HepG2 (cell line): ENCODE measurements around the gene TM9SF2. TPM values are rescaled to one million over a fixed set of nuclear protein-coding genes. Genes with fewer than 3 reads are reported as not detected.

ENCODE experiments used
- ATAC-seq: fragments of 200-7000 bp; cut with Tn5 transposase; 3 replicates; pipeline ENCODE4 v1.9.1; 2020; ENCODE audit warnings: mild to moderate bottlenecking, moderate library complexity
- BruUV-seq: library from RNA; stranded (reverse); fragments of 400-500 nt; replicated peaks from 2 replicates; lab custom pipeline; 2021; lab: Mats Ljungman, UMichigan
- CTCF ChIA-PET: fragments of 300-600 bp; formaldehyde crosslinking; extraction: SDS; loops from one replicate; lab custom pipeline; 2021; ENCODE audit warnings: low total read pairs, inconsistent platforms, low intra/inter-chr PET ratio; lab: Yijun Ruan, JAX
- POLR2A ChIA-PET: fragments of 350-600 bp; sonication (Branson Sonifier 250); formaldehyde crosslinking; loops from one replicate; lab custom pipeline; 2020; ENCODE audit warnings: antibody characterized with exemption, inconsistent platforms; lab: Yijun Ruan, JAX
- DNase-seq: peaks from one replicate; pipeline ENCODE4 v3.0.0-alpha.2; 2015; ENCODE audit warnings: low spot score
- FAIRE-seq: peaks from 3 replicates; lab custom pipeline; 2011; peaks lifted over from hg19 to GRCh38; lab: Jason Lieb, UNC
- H2AFZ ChIP-seq: one replicate; pipeline ENCODE4 v1.6.1; 2011; ENCODE audit warnings: low read length, inconsistent platforms
- H3K27ac ChIP-seq: fragments of 300-600 bp; 3 replicates; pipeline ENCODE4 v1.8.0; 2011; ENCODE audit warnings: mixed run types, mild to moderate bottlenecking, mixed read lengths, low read length, inconsistent platforms; ENCODE audit not compliant: insufficient read depth; ENCODE audit errors: extremely low read length
- H3K27me3 ChIP-seq, 2 experiments: fragments of 200-600 bp in 1 of 2; 2 replicates in 1 of 2; 3 replicates in 1 of 2; pipeline versions ENCODE4 v1.6.0 to v1.8.0; 2011; ENCODE audit warnings: low read length in 2 of 2, mild to moderate bottlenecking in 2 of 2, moderate library complexity in 2 of 2, inconsistent platforms in 1 of 2; ENCODE audit not compliant: insufficient read depth in 2 of 2, control insufficient read depth in 1 of 2
- H3K36me3 ChIP-seq, 2 experiments: fragments of 200-600 bp in 1 of 2; replicated peaks in 1 of 2; 2 replicates in 1 of 2; 3 replicates in 1 of 2; pipeline versions ENCODE4 v1.5.1 to v1.8.0; 2011; ENCODE audit warnings: low read length in 2 of 2, inconsistent platforms in 1 of 2; ENCODE audit not compliant: insufficient read depth in 2 of 2, control insufficient read depth in 1 of 2
- H3K4me1 ChIP-seq: 2 replicates; pipeline ENCODE4 v1.5.1; 2012; ENCODE audit warnings: low read length, inconsistent platforms; ENCODE audit not compliant: insufficient read depth
- H3K4me2 ChIP-seq: 2 replicates; pipeline ENCODE4 v1.6.0; 2011; ENCODE audit warnings: low read depth, low read length, inconsistent platforms
- H3K4me3 ChIP-seq, 3 experiments: fragments of 200-600 bp in 1 of 3; sonication (generic), shearing (Covaris generic) in 1 of 3; replicated peaks in 1 of 3; 2 replicates each; pipeline ENCODE4 v1.5.1; 2011 to 2016; ENCODE audit warnings: low read length in 3 of 3, inconsistent platforms in 2 of 3, low read depth in 2 of 3, mild to moderate bottlenecking in 2 of 3, control low read depth in 1 of 3, mixed read lengths in 1 of 3; ENCODE audit not compliant: insufficient read depth in 1 of 3
- H3K79me2 ChIP-seq: one replicate; pipeline ENCODE4 v1.6.1; 2011; ENCODE audit warnings: low read length, inconsistent platforms; ENCODE audit not compliant: insufficient read depth
- H3K9ac ChIP-seq: 2 replicates; pipeline ENCODE4 v1.6.0; 2011; ENCODE audit warnings: mild to moderate bottlenecking, low read depth, low read length, inconsistent platforms; ENCODE audit not compliant: insufficient read depth
- H3K9me3 ChIP-seq: 2 replicates; pipeline ENCODE4 v1.5.1; 2012; ENCODE audit warnings: mild to moderate bottlenecking, low read length
- H4K20me1 ChIP-seq: 2 replicates; pipeline ENCODE4 v1.6.0; 2011; ENCODE audit warnings: inconsistent platforms, mild to moderate bottlenecking, low read length, moderate library complexity; ENCODE audit not compliant: insufficient read depth
- BRCA1 ChIP-seq: sonication (generic); formaldehyde crosslinking; IDR thresholded peaks from 2 replicates; pipeline ENCODE4 v1.4.0; 2020; ENCODE audit warnings: missing genetic modification reagents
- FOXM1 ChIP-seq: sonication (generic); formaldehyde crosslinking; IDR thresholded peaks from 2 replicates; pipeline ENCODE4 v1.5.0; 2020; ENCODE audit warnings: missing genetic modification reagents
- GLI4 ChIP-seq: sonication (generic); formaldehyde crosslinking; IDR thresholded peaks from 2 replicates; pipeline ENCODE4 v1.5.1; 2020; ENCODE audit warnings: missing genetic modification reagents, mild to moderate bottlenecking, moderate library complexity, borderline replicate concordance
- HNF1B ChIP-seq: sonication (generic); formaldehyde crosslinking; IDR thresholded peaks from 2 replicates; pipeline ENCODE4 v1.5.1; 2020; ENCODE audit warnings: mild to moderate bottlenecking, moderate library complexity, missing genetic modification reagents
- IRX3 ChIP-seq: sonication (generic); formaldehyde crosslinking; IDR thresholded peaks from 2 replicates; pipeline ENCODE4 v1.8.1; 2023; ENCODE audit warnings: mild to moderate bottlenecking, low read depth, missing genetic modification reagents, borderline replicate concordance
- MNT ChIP-seq: fragments of 450-650 bp; IDR thresholded peaks from 2 replicates; pipeline ENCODE4 v1.6.1; 2016
- NKX3-1 ChIP-seq: sonication (generic); formaldehyde crosslinking; IDR thresholded peaks from 2 replicates; pipeline ENCODE4 v1.5.0; 2020; ENCODE audit warnings: missing genetic modification reagents
- NPAS2 ChIP-seq: sonication (generic); formaldehyde crosslinking; IDR thresholded peaks from 2 replicates; pipeline ENCODE4 v1.8.0; 2022; ENCODE audit warnings: mild to moderate bottlenecking, missing genetic modification reagents, borderline replicate concordance
- RFX5 ChIP-seq: IDR thresholded peaks from 2 replicates; pipeline ENCODE4 v1.6.1; 2011; ENCODE audit warnings: low read depth, low read length, improper control_type of control experiment
- ZBTB34 ChIP-seq: sonication (generic); formaldehyde crosslinking; IDR thresholded peaks from 2 replicates; pipeline ENCODE4 v1.8.0; 2022; ENCODE audit warnings: mild to moderate bottlenecking, missing genetic modification reagents
- ZNF724P ChIP-seq: sonication (generic); formaldehyde crosslinking; IDR thresholded peaks from 2 replicates; pipeline ENCODE4 v1.8.0; 2022; ENCODE audit warnings: missing genetic modification reagents, borderline replicate concordance
- WGBS: methylation state at CpG from one replicate; pipeline ENCODE4 v1.1.6; 2017; ENCODE audit warnings: low lambda C conversion rate; 5-methylcytosine and 5-hydroxymethylcytosine counted together
- in situ Hi-C: cut with HindIII; loops from 2 replicates; pipeline ENCODE4 v1.10.0; 2017; ENCODE audit warnings: low pct_unique_long_range_greater_than_20kb; ENCODE audit not compliant: extremely low pct_ligation_motif_present
- intact Hi-C: fragments of 100-400 bp; cut with micrococcal nuclease; formaldehyde crosslinking; loops from one replicate; pipeline ENCODE4 v1.10.0; 2022; ENCODE audit not compliant: unreplicated experiment
- polyA plus RNA-seq, 8 experiments: library from polyadenylated mRNA; depleted of rRNA in 3 of 8; stranded (reverse) in 7 of 8; unstranded in 1 of 8; fragments of >200 nt; fragmentation: Illumina TruSeq in 4 of 8; extraction: Trizol in 4 of 8; gene quantifications; 2 replicates each; pipeline versions ENCODE4 v1.2.1 to v1.2.3, GENCODE V29; 2011 to 2016; ENCODE audit warnings: low read depth in 4 of 8, missing spikeins in 1 of 8, mixed read lengths in 1 of 8; ENCODE audit not compliant: insufficient read depth in 1 of 8
- total RNA-seq, 5 experiments: library from RNA; depleted of rRNA; stranded (reverse); fragments of >200 nt; fragmentation: Illumina TruSeq; extraction: Trizol; gene quantifications; 2 replicates each; pipeline ENCODE4 v1.2.3, GENCODE V29; 2016; ENCODE audit warnings: low read depth in 1 of 5

TM9SF2 gene
- total and polyA plus RNA-seq, 2 of the 13 experiments (the other 11 are each of a cell fraction or from before 2014, with no cell fraction given) = 94.1 to 123 TPM

- TF ChIP-seq NKX3-1 (no peak), GLI4 (CRISPR knock-in tag) (no peak), BRCA1 (CRISPR knock-in tag) (no peak), IRX3 (CRISPR knock-in tag) (no peak), FOXM1 (no peak), NPAS2 (CRISPR knock-in tag) (no peak), ZBTB34 (CRISPR knock-in tag) (no peak), HNF1B (CRISPR knock-in tag) (no peak), MNT (no peak), RFX5 (no peak), ZNF724P (CRISPR knock-in tag) (no peak)
- ChIA-PET CTCF (no interaction called here), POLR2A (no interaction called here)
- Histone ChIP-seq H3K27ac (no peak overlapping the region), H3K27me3 (peaks cover 0 to 10% of the 10 kb centered on the region in 2 experiments; a peak in 2 of 5 replicates), H3K4me3 (no peak overlapping the region), H4K20me1 (no peaks in the 10 kb centered on the region), H3K4me2 (no peak overlapping the region), H2AFZ (no peak overlapping the region), H3K9ac (no peak overlapping the region), H3K9me3 (no peaks in the 10 kb centered on the region), H3K4me1 (no peaks in the 10 kb centered on the region), H3K36me3 (no peaks in the 10 kb centered on the region), H3K79me2 (no peaks in the 10 kb centered on the region)
- BruUV-seq = no TSS peak
- no peak; the same call in 2 of the 3 replicates for ATAC-seq
- intact Hi-C loops = no loop called here
- in situ Hi-C loops = no loop called here
- DNase-seq = no peak
- FAIRE-seq = no peak
- WGBS = 9% methylated on average over 1 of the region's 2 CpGs
These were observed 35.8 kb upstream of the TM9SF2 start for GRCh38 chr13:99465454-99465853.
